ENCODE measurements around the gene CCKAR. TPM values are rescaled to one million over a fixed set of nuclear protein-coding genes. Genes with fewer than 3 reads are reported as not detected.

The CCKAR gene
- total RNA-seq, 1 experiment from 2014 or later: not detected

- Mint-ChIP-seq H3K4me3 (ENCODE audit: unreplicated experiment) (no peak overlapping the region), H3K4me1 (ENCODE audit: insufficient read depth, unreplicated experiment) (no peaks in the 10 kb centered on the region), H3K36me3 (ENCODE audit: insufficient read depth, unreplicated experiment) (no peaks in the 10 kb centered on the region), H3K27ac (ENCODE audit: low read depth, unreplicated experiment) (no peak overlapping the region), H3K27me3 (ENCODE audit: insufficient read depth, unreplicated experiment) (no peaks in the 10 kb centered on the region), H3K9me3 (ENCODE audit: unreplicated experiment) (peaks cover 14% of the 10 kb centered on the region)
- intact Hi-C loops (cut with micrococcal nuclease): no loop called here
- ChIA-PET CTCF (interaction anchor here (0.6 to 0.7 kb wide), 2 partner anchors 286 to 457 kb away, joined by 3 to 7 read pairs; no protein-coding TSS in a partner anchor), POLR2A (interaction anchor here (0.6 kb wide), 1 partner anchor 9 kb away, joined by 3 read pairs; no protein-coding TSS in a partner anchor)
- TF ChIP-seq, protein P1, sequence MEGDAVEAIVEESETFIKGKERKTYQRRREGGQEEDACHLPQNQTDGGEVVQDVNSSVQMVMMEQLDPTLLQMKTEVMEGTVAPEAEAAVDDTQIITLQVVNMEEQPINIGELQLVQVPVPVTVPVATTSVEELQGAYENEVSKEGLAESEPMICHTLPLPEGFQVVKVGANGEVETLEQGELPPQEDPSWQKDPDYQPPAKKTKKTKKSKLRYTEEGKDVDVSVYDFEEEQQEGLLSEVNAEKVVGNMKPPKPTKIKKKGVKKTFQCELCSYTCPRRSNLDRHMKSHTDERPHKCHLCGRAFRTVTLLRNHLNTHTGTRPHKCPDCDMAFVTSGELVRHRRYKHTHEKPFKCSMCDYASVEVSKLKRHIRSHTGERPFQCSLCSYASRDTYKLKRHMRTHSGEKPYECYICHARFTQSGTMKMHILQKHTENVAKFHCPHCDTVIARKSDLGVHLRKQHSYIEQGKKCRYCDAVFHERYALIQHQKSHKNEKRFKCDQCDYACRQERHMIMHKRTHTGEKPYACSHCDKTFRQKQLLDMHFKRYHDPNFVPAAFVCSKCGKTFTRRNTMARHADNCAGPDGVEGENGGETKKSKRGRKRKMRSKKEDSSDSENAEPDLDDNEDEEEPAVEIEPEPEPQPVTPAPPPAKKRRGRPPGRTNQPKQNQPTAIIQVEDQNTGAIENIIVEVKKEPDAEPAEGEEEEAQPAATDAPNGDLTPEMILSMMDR (IDR thresholded peaks at IDR 0.05; ENCODE audit: unreplicated experiment): no peak
- no peak for DNase-seq (ENCODE audit: unreplicated experiment)
- no TSS peak for BruUV-seq (replicated peaks)
Measured at GRCh38 chr4:26510334-26510964, 20.2 kb upstream of the CCKAR start.

DNA sequence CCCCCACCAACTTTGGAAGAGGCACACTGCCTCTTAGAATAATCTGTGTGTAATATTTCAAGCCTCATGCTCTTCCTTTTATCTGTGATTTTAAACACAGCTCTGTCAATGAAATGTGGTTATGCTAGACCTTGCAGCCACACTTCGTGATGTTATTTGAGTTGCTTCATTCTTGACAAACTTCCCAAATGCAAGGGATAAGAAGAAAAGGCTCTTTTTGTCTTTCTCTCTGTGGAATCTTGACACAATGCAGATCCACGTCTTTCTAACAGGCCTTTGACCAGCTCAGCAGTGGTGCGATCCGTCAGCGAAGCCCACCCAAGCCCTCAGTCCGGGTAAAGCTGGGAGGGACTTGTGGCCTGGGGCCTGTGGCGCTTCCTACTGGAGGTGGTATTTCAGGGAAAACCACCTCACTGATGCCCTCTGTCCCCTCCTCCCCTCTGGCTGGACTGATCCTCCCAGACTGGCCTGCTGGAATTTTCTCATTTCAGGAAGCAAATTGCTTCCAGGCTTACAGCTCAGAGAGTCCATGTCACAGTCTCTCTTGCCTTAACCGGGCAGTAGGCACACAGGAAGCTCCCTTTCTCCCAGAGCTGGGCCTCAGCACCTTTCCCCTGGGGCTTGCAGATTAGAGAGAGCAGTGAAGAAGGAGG, 19.5 kb upstream of the CCKAR start:
- CTCF ChIA-PET: interaction anchor here (0.6 kb wide), 1 partner anchor 456 kb away, joined by 7 read pairs; no protein-coding TSS in a partner anchor
- no TSS peak for BruUV-seq (replicated peaks)
- intact Hi-C loops (cut with micrococcal nuclease): no loop called here
- POLR2A ChIA-PET: no interaction called here
- Mint-ChIP-seq H3K9me3 (ENCODE audit: unreplicated experiment) (peaks cover 14% of the 10 kb centered on the region), H3K4me3 (ENCODE audit: unreplicated experiment) (no peak overlapping the region), H3K36me3 (ENCODE audit: insufficient read depth, unreplicated experiment) (no peaks in the 10 kb centered on the region), H3K27ac (ENCODE audit: low read depth, unreplicated experiment) (no peak overlapping the region), H3K27me3 (ENCODE audit: insufficient read depth, unreplicated experiment) (no peaks in the 10 kb centered on the region), H3K4me1 (ENCODE audit: insufficient read depth, unreplicated experiment) (no peaks in the 10 kb centered on the region)
- TF ChIP-seq, protein P1 (IDR thresholded peaks at IDR 0.05; ENCODE audit: unreplicated experiment): no peak
- DNase-seq (ENCODE audit: unreplicated experiment): no peak

DNA sequence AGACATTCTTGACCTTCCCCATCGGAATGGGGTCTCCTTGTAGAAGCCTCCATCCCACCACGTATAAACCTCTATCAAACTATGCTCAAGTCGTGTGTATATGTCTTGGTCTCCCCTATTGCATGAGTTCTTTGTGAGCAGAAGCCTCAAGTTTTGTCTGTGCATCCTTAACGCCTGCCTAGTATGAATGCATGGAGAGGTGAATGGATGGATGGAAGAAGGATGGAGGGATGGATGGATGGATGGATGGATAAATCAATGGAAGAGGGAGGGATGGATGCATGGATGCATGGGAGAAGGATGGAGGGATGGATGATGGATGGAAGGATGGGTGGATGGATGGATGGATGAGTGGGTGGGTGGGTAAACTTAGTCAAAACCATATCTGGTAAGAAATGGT, 17.0 kb upstream of the CCKAR start:
- H3K4me1 Mint-ChIP-seq (ENCODE audit: insufficient read depth, unreplicated experiment): no peaks in the 10 kb centered on the region
- POLR2A ChIA-PET: no interaction called here
- no peak overlapping the region for H3K27ac Mint-ChIP-seq (ENCODE audit: low read depth, unreplicated experiment)
- peaks cover 8% of the 10 kb centered on the region for H3K9me3 Mint-ChIP-seq (ENCODE audit: unreplicated experiment)
- DNase-seq (ENCODE audit: unreplicated experiment): no peak
- TF ChIP-seq, protein P1 (IDR thresholded peaks at IDR 0.05; ENCODE audit: unreplicated experiment): no peak
- CTCF ChIA-PET: no interaction called here
- no peak overlapping the region for H3K4me3 Mint-ChIP-seq (ENCODE audit: unreplicated experiment)
- no peaks in the 10 kb centered on the region for H3K36me3 Mint-ChIP-seq (ENCODE audit: insufficient read depth, unreplicated experiment)
- intact Hi-C loops (cut with micrococcal nuclease): no loop called here
- no TSS peak for BruUV-seq (replicated peaks)
- H3K27me3 Mint-ChIP-seq (ENCODE audit: insufficient read depth, unreplicated experiment): no peaks in the 10 kb centered on the region

- Mint-ChIP-seq H3K4me1 (ENCODE audit: insufficient read depth, unreplicated experiment) (peaks cover 15% of the 10 kb centered on the region), H3K9me3 (ENCODE audit: unreplicated experiment) (peaks cover 8% of the 10 kb centered on the region), H3K4me3 (ENCODE audit: unreplicated experiment) (no peak overlapping the region), H3K36me3 (ENCODE audit: insufficient read depth, unreplicated experiment) (no peaks in the 10 kb centered on the region), H3K27ac (ENCODE audit: low read depth, unreplicated experiment) (no peak overlapping the region), H3K27me3 (ENCODE audit: insufficient read depth, unreplicated experiment) (no peaks in the 10 kb centered on the region)
- ChIA-PET POLR2A (no interaction called here), CTCF (interaction anchor here (0.9 kb wide), 1 partner anchor 15 kb away, joined by 3 read pairs; no protein-coding TSS in a partner anchor)
- TF ChIP-seq, protein P1 (IDR thresholded peaks at IDR 0.05; ENCODE audit: unreplicated experiment): no peak
- intact Hi-C loops (cut with micrococcal nuclease): no loop called here
- BruUV-seq (replicated peaks): no TSS peak
- no peak for DNase-seq (ENCODE audit: unreplicated experiment)
Measured at GRCh38 chr4:26503844-26504243, 13.6 kb upstream of the CCKAR start.

Measured in MCF 10A (cell line).